LNCaP clone FGC (cell line): Measurements from ENCODE around the gene ADGRE1.
A peak's percentile ranks its signal among the peaks of the same experiment; 100 is the strongest.

Experiments
- DNase-seq: peaks from one replicate; pipeline ENCODE4 v3.0.0-alpha.2; 2011; ENCODE audit warnings: low read depth
- H3K4me3 ChIP-seq: 2 replicates; pipeline ENCODE4 v1.5.1; 2011; ENCODE audit warnings: mild to moderate bottlenecking, low read depth, low read length, control low read depth
- TF ChIP-seq, protein P1 (sequence below): IDR thresholded peaks from 2 replicates; pipeline ENCODE4 v1.5.1; 2012; ENCODE audit warnings: mild to moderate bottlenecking; ENCODE audit not compliant: control insufficient read depth, insufficient read depth; ENCODE audit errors: extremely low read depth

Gene ADGRE1

DNA sequence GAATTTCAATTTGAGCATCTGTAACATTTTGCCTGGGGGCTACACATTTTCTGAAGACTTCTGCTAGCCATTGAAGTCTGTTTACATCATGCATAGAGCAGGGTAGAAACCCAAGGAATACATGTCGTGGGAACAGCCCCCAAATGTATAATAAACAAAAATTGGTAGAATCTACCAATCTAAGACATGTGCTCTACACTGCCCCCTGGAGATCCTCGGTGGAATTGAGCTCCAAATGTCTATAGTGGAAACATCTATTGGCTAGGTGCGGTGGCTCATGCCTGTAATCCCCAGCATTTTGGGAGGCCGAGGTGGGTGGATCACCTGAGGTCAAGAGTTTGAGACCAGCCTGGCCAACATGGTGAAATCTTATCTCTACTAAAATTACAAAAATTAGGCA is 76.6 kb downstream of the ADGRE1 start:
- H3K4me3 ChIP-seq = no peak overlapping the region
- no peak for DNase-seq
- TF ChIP-seq, protein P1, sequence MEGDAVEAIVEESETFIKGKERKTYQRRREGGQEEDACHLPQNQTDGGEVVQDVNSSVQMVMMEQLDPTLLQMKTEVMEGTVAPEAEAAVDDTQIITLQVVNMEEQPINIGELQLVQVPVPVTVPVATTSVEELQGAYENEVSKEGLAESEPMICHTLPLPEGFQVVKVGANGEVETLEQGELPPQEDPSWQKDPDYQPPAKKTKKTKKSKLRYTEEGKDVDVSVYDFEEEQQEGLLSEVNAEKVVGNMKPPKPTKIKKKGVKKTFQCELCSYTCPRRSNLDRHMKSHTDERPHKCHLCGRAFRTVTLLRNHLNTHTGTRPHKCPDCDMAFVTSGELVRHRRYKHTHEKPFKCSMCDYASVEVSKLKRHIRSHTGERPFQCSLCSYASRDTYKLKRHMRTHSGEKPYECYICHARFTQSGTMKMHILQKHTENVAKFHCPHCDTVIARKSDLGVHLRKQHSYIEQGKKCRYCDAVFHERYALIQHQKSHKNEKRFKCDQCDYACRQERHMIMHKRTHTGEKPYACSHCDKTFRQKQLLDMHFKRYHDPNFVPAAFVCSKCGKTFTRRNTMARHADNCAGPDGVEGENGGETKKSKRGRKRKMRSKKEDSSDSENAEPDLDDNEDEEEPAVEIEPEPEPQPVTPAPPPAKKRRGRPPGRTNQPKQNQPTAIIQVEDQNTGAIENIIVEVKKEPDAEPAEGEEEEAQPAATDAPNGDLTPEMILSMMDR = 0 out of 2 replicates have a peak, but pooled peaks have one; percentile 19

DNA sequence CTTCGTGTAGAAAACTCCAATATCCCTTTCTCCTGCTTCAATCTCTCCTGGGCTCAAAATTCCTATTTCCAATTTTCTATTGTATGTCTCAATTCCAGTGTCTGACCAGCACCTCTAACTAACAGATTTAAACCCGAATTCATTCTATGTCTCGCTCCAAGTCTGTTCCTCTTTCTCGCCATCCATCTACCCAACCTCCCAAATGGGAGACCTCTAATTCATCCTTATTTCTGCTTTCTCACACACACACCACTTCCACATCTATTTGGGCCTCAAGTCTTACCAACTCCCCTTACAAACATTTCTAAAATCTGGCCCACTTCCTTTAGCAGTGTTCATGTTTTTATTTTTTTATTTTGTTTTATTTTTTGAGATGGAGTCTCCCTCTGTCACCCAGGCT is 80.6 kb downstream of the ADGRE1 start:
- DNase-seq = no peak
- no peak overlapping the region for H3K4me3 ChIP-seq
- TF ChIP-seq, protein P1 = no peak

DNA sequence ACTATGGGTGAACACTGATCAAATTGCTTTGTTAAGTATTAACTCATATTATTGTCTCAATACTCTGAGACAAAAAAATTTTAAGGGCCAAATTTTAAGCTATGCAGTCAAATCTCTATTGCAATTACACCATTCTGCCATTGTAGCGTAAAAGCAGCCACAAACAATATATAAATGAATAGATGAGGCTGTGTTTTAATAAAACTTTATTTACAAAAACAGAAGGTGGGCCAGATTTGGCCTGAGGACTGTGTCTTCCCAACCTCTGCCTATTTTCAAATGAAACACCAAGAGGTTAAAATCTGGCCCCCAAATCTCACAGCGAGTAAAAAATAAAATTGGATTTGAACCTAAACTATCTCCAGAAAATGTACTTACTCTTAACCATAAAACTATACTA is 82.1 kb downstream of the ADGRE1 start:
- TF ChIP-seq, protein P1 = no peak

DNA sequence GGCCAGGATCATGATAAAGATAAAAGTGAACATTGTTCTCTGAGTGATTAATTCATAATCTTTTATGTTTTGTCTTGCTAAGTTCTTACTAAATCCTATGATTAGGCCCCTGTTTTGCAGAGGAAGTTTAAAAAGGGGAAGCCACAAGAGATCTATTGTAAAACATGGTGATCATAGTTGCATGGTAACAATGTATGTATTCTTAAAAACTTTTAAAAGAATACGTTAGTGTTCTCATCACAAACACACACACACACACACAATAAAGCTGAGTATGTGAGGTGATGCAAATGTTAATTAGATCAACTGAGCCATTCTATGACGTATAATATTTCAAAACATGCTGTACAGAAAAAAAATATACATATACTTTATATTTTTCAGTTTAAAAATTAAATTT is 82.6 kb downstream of the ADGRE1 start:
- H3K4me3 ChIP-seq = no peak overlapping the region
- DNase-seq = no peak
- TF ChIP-seq, protein P1 = no peak

More for the DNA sequence above, 82.1 kb downstream of the ADGRE1 start:
- H3K4me3 ChIP-seq = no peak overlapping the region
- no peak for DNase-seq

DNA sequence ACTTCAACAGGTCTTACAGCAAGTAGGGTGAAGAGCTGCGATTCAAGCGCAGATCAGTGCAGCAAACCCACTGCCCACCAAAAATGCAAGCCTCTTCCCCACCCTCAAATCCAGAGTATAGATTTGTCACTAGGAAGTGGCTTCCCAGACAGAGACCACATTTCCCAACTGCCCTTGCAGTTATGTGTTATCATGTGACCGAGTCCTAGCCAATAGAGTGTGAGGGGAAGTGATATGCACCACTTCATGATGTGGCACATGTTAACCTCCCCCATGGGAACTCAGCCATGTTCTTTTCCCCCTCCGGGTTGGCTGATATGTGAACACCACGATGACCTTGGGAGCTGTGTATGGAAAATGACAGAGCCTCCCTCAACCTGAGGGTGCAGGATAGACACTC is 83.1 kb downstream of the ADGRE1 start:
- TF ChIP-seq, protein P1 = no peak
- no peak overlapping the region for H3K4me3 ChIP-seq
- DNase-seq = no peak

DNA sequence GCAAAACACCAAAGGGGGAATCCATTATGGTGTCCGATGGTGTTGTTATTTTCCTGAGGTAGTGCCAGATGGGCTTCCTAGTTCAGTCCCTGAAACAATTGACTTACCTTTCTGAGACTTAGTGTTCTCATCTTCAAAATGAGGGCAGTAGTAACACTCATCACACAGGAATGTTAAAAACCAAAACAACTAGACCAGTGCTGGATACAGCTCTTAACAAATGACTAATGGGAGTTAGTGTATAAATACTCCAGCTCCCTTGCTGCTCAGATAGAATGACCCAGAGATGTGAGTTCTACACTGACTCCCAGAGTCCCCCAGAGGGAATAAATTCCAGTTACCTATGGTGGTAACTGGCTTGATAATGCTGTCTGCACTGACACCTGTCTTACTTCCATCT is 84.0 kb downstream of the ADGRE1 start:
- TF ChIP-seq, protein P1 = no peak
- DNase-seq = no peak
- no peak overlapping the region for H3K4me3 ChIP-seq

DNA sequence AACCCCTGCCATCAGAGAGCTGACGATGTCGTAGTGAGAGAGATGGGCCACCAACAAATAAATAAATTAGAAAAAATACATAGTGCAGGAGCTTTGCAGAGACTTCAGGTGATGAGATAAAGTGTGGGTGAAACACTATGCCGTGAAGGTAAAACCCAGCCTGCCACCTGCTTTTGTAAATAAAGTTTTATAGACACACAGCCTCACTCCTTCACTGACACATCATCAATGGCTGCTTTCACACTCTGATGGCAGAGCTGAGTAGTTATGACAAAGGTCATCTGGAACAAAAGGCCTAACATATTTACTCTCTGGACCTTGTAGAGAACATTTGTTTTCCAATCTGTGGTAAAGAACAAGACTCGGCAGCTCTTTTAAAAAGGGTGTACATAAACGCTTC is 88.8 kb downstream of the ADGRE1 start:
- H3K4me3 ChIP-seq = no peak overlapping the region
- no peak for DNase-seq
- TF ChIP-seq, protein P1 = no peak
